ENCODE results near the gene CPSF7.
"Not testable (repeated sequence)": the region's sequence is repeated elsewhere in the genome, so short reads cannot be mapped to it uniquely, and the experiment has no call there.

CPSF7 gene

GRCh38 chr11:61401573-61401972 is 28.2 kb downstream of the CPSF7 start:
- no peak for DNase-seq (ENCODE audit: low spot score in 2 of 2)
- peaks cover 69% of the 10 kb centered on the region for H3K36me3 ChIP-seq (replicated peaks)
- H3K4me3 ChIP-seq = no peak overlapping the region
- H3K9me3 ChIP-seq = no peaks in the 10 kb centered on the region
- no peaks in the 10 kb centered on the region for H3K27me3 ChIP-seq (ENCODE audit: low read depth)
- in situ Hi-C loops (cut with MboI; ENCODE audit: low sequenced_read_pairs) = no loop called here
- H3K4me1 ChIP-seq = no peaks in the 10 kb centered on the region

DNA sequence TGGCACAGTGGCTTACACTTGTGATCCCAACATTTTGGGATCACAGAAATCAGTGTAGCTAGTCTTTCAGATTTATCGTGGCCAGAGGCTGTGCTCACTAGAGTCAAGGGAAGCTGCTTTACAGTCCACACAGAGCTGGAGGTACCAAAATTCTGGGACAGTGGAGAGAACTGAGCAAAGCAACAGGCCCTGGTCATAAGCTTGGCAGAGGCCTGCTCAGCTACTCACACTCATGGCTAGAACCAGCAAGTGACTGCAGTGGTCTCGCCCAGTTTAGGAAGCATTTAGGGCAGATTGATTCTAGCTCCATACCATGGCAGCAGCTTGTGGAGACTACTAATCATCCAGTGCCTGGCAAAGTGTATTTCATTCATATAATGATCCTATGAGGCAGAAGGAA is 28.6 kb downstream of the CPSF7 start:
- Histone ChIP-seq H3K4me3 (no peak overlapping the region), H3K27me3 (ENCODE audit: low read depth) (no peaks in the 10 kb centered on the region), H3K4me1 (no peaks in the 10 kb centered on the region), H3K9me3 (no peaks in the 10 kb centered on the region), H3K36me3 (replicated peaks) (peaks cover 65% of the 10 kb centered on the region)
- in situ Hi-C loops (cut with MboI; ENCODE audit: low sequenced_read_pairs) = no loop called here
- no peak for DNase-seq (ENCODE audit: low spot score in 2 of 2)

DNA sequence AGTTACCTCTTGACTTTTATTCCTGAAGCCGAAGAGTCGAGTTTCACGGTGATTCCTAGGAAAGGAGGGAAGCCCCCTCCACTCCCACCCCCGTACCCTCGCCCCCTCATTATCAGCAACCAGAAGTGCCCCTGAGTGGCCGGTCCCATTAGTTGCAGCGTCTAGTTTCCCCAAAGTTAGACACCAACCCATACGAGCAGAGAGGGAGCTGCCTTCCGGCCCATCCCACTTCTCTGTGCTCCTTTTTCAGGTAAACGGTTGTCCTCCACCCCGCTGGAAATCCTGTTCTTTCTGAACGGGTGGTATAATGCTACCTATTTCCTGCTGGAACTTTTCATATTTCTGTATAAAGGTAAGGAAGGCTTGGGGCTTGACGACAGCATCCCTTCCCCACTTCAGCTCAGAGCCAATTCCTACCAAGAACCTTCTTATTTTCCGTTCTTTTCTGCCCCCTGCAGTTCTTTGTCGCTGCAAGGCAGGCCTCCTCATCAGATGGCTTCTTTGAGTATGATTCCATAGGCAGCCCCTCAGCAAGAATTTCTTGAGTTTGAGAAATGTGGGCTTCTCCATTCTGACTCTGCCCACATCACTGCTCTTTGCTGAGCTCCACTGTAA is 36.7 kb downstream of the CPSF7 start:
- Histone ChIP-seq H3K36me3 (replicated peaks) (peaks cover 9% of the 10 kb centered on the region), H3K4me1 (peaks cover 10% of the 10 kb centered on the region), H3K27me3 (ENCODE audit: low read depth) (no peaks in the 10 kb centered on the region), H3K4me3 (peak overlapping the region; percentile 58), H3K9me3 (no peaks in the 10 kb centered on the region; the same call in 1 of the 2 replicates)
- in situ Hi-C loops (cut with MboI; ENCODE audit: low sequenced_read_pairs) = no loop called here
- DNase-seq (ENCODE audit: low spot score in 2 of 2) = peak; percentile 35 to 39

DNA sequence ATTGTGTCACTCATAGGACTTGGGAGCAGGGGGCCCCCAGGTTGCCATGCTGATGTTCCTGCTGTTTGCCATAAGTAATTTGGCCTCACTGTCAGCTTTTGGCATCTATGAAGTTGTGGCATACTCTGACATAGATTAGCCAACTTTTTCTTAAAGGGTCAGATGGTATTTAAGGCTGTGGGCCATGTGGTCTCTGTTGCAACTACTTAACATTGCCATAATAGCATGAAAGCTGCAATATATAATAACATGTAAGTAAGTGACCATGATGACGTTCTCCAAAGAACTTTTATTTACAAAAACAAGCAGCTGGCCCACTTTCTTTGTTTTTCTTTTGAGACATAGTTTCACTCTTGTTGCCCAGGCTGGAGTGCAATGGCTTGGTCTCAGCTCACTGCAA is 39.6 kb downstream of the CPSF7 start:
- Histone ChIP-seq H3K4me1 (peaks cover 10% of the 10 kb centered on the region), H3K4me3 (no peak overlapping the region), H3K9me3 (no peaks in the 10 kb centered on the region; the same call in 1 of the 2 replicates), H3K36me3 (replicated peaks) (peaks cover 4% of the 10 kb centered on the region), H3K27me3 (ENCODE audit: low read depth) (no peaks in the 10 kb centered on the region)
- DNase-seq (ENCODE audit: low spot score in 2 of 2) = no peak
- in situ Hi-C loops (cut with MboI; ENCODE audit: low sequenced_read_pairs) = no loop called here

DNA sequence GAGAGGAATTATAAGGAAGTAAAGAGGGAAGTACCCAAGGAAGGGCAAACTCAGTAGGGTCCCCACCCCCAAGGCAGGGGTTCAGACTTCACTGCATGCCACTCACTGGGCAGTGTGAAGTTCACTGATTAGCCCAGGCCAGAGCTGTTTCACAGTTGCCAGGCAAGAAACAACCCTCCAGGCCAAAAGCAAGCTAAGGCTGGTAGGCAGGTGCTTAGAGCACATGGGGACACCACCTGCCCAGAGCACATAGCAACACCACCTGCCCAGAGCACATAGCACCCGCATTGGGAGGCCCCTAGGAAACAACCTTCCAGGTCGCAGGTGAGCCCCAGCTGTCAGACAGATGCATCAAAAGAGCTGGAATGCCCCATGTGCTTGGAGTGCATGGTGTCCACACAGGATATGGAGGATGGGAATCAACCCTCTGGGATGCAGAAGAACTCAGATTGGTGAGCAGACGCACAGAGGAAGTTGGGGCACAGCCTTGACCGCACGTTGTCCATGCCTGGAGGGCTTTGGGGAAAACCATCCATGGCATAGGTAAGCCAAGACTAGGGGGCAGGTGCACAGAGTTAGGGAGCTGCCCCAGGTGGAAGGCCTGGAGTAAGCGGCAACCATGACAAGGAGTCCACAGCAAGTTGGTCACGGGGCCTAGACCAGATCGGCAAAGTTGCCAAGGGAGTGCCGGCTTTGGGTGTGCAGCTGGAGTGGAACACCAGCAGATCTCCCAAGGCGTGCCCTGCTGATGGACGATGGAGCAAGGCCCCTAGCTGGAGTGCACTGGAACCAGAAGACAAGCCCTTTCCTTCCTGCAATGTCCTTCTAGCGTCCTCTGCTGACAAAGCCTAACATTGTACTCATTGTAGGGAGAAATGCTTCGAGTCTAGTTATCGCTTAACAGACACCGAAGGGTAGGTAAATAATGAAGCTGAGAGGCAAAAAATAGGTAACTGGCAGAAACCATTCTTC is 45.2 kb downstream of the CPSF7 start:
- in situ Hi-C loops (cut with MboI; ENCODE audit: low sequenced_read_pairs) = loop anchor here (5.0 kb wide), 1 partner anchor 47 kb away; no protein-coding TSS in a partner anchor
- H3K4me1 ChIP-seq = no peaks in the 10 kb centered on the region
- no peak overlapping the region for H3K4me3 ChIP-seq
- DNase-seq (ENCODE audit: low spot score in 2 of 2) = no peak
- no peaks in the 10 kb centered on the region; the same call in 1 of the 2 replicates for H3K9me3 ChIP-seq
- H3K36me3 ChIP-seq (replicated peaks) = no peaks in the 10 kb centered on the region; the same call in 1 of the 2 replicates
- H3K27me3 ChIP-seq (ENCODE audit: low read depth) = no peaks in the 10 kb centered on the region

- H3K4me3 ChIP-seq; in situ Hi-C loops (cut with MboI; ENCODE audit: low sequenced_read_pairs); H3K9me3 ChIP-seq; DNase-seq (ENCODE audit: low spot score in 2 of 2); H3K36me3 ChIP-seq (replicated peaks); H3K4me1 ChIP-seq; H3K27me3 ChIP-seq (ENCODE audit: low read depth): not testable (repeated sequence)
Observed at GRCh38 chr11:61383859-61384258, 45.9 kb downstream of the CPSF7 start.

DNA sequence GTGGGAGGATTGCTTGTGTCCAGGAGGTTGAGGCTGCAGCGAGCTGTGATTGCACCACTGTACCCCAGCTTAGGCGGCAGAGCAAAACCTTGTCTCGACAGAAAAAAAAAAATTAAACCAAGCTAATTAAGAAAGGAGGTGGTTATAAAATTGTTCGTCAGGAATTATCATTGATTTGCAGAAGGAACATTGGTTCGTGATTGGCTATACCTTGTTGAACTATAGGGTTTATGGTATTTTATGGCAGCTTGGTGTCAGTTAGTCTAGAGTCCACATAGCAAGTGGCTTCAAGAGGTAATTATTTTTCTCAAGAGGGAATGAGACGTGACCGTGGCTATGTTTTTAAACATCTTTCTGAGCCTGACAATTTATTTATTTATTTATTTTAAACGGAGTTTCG is 48.9 kb downstream of the CPSF7 start:
- in situ Hi-C loops (cut with MboI; ENCODE audit: low sequenced_read_pairs) = no loop called here

DNA sequence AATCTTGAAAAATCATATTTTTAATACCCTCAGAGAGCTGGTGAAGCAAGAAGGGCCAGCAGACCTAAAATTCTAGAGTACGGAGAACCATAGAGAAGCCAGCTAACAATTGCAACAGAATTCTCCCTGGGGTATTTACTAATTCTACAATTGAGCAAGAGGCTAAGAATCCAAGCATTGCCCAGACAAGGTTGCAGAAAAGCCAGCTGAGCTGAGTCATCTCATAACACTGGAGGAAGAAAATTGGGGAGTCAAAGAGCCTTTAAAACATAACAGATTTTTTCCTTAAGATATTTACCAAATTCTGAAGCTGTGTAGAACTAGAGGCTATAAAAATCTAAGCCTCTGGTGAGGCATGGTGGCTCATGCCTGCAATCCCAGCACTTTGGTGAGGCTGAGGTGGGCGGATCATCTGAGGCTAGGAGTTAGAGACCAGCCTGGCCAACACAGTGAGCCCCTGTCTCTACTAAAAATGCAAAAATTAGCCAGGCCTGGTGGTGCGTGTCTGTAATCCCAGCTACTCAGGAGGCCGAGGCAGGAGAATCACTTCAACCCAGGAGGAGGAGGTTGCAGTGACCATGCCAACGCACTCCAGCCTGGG is 51.0 kb downstream of the CPSF7 start:
- in situ Hi-C loops (cut with MboI; ENCODE audit: low sequenced_read_pairs) = no loop called here
- DNase-seq (ENCODE audit: low spot score in 2 of 2) = no peak
- no peaks in the 10 kb centered on the region for H3K27me3 ChIP-seq (ENCODE audit: low read depth)
- H3K36me3 ChIP-seq (replicated peaks) = peaks cover 4% of the 10 kb centered on the region; the same call in 1 of the 2 replicates
- H3K4me1 ChIP-seq = no peaks in the 10 kb centered on the region
- no peak overlapping the region for H3K4me3 ChIP-seq
- H3K9me3 ChIP-seq = no peaks in the 10 kb centered on the region; the same call in 1 of the 2 replicates

More for the DNA sequence above, 48.9 kb downstream of the CPSF7 start:
- no peak for DNase-seq (ENCODE audit: low spot score in 2 of 2)
- no peaks in the 10 kb centered on the region; the same call in 1 of the 2 replicates for H3K36me3 ChIP-seq (replicated peaks)
- no peaks in the 10 kb centered on the region for H3K9me3 ChIP-seq
- H3K27me3 ChIP-seq (ENCODE audit: low read depth) = no peaks in the 10 kb centered on the region
- H3K4me1 ChIP-seq = no peaks in the 10 kb centered on the region
- no peak overlapping the region for H3K4me3 ChIP-seq

DNA sequence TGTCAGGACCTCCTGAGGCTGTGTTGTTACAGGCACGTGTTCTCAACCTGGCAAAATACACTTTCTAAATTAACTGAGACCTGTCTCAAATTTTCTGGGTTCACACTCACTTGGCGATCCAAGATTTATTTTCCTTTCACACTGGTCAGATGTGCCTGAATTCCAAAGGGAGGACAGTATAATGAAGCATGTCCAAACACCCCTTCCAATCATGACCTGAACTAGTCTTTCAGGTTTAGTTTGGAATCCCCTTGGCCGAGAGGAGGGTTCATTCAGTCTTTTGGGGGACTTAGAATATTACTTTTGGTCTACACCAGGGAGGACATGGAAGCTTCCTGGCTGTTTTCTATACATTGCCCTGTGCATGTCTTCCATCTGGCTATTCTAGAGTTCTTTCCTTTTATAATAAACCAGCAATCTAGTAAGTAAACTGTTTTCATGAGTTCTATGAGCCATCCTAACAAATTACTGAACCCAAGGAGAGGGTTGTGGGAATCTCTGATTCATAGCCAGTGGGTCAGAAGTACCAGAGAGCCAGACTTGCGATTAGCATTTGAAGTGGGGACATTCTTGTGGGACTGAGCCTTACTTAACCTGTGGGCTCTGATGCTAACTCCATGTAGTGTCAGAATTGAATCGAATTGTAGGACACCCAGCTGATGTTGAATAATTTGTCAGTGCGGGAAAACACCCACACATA is 52.2 kb downstream of the CPSF7 start:
- H3K36me3 ChIP-seq (replicated peaks) = peaks cover 8% of the 10 kb centered on the region; the same call in 1 of the 2 replicates
- peaks cover 5% of the 10 kb centered on the region for H3K9me3 ChIP-seq
- no peak overlapping the region for H3K4me3 ChIP-seq
- no peaks in the 10 kb centered on the region for H3K4me1 ChIP-seq
- no peak for DNase-seq (ENCODE audit: low spot score in 2 of 2)
- in situ Hi-C loops (cut with MboI; ENCODE audit: low sequenced_read_pairs) = no loop called here
- H3K27me3 ChIP-seq (ENCODE audit: low read depth) = no peaks in the 10 kb centered on the region

DNA sequence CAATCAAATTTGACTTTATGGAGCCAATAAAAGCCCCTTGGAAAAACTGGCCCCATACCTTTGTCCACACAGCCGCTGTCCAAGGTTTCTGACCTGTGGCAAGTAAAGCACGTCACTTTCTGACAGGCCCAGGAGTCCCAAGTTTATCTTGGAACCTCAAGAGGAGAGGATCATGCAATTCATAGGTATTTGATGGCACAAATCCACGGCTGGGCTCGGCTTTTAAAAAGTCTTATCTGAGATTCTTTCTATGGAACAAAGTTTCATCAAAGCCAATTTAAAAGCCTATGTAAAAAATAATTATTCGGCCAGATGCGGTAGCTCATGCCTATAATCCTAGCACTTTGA is 54.0 kb downstream of the CPSF7 start:
- Histone ChIP-seq H3K4me3 (no peak overlapping the region), H3K36me3 (replicated peaks) (peaks cover 18% of the 10 kb centered on the region), H3K27me3 (ENCODE audit: low read depth) (no peaks in the 10 kb centered on the region), H3K9me3 (peaks cover 5% of the 10 kb centered on the region), H3K4me1 (no peaks in the 10 kb centered on the region)
- no peak for DNase-seq (ENCODE audit: low spot score in 2 of 2)
- in situ Hi-C loops (cut with MboI; ENCODE audit: low sequenced_read_pairs) = no loop called here

- Histone ChIP-seq H3K9me3 (peaks cover 5% of the 10 kb centered on the region), H3K4me1 (no peaks in the 10 kb centered on the region)
- in situ Hi-C loops (cut with MboI; ENCODE audit: low sequenced_read_pairs) = no loop called here
Observed at GRCh38 chr11:61372659-61373420, 56.9 kb downstream of the CPSF7 start.

GRCh38 chr11:61370349-61371005 is 59.3 kb downstream of the CPSF7 start:
- DNase-seq (ENCODE audit: low spot score in 2 of 2) = no peak
- no peak overlapping the region for H3K4me3 ChIP-seq
- in situ Hi-C loops (cut with MboI; ENCODE audit: low sequenced_read_pairs) = no loop called here
- no peaks in the 10 kb centered on the region for H3K4me1 ChIP-seq
- peaks cover 70% of the 10 kb centered on the region for H3K36me3 ChIP-seq (replicated peaks)
- H3K9me3 ChIP-seq = peaks cover 5% of the 10 kb centered on the region
- no peaks in the 10 kb centered on the region for H3K27me3 ChIP-seq (ENCODE audit: low read depth)

More at GRCh38 chr11:61372659-61373420, 56.9 kb downstream of the CPSF7 start:
- Histone ChIP-seq H3K36me3 (replicated peaks) (peaks cover 47% of the 10 kb centered on the region), H3K4me3 (no peak overlapping the region), H3K27me3 (ENCODE audit: low read depth) (no peaks in the 10 kb centered on the region)
- no peak for DNase-seq (ENCODE audit: low spot score in 2 of 2)
